ENCODE results near the gene MRPL34.

DNA sequence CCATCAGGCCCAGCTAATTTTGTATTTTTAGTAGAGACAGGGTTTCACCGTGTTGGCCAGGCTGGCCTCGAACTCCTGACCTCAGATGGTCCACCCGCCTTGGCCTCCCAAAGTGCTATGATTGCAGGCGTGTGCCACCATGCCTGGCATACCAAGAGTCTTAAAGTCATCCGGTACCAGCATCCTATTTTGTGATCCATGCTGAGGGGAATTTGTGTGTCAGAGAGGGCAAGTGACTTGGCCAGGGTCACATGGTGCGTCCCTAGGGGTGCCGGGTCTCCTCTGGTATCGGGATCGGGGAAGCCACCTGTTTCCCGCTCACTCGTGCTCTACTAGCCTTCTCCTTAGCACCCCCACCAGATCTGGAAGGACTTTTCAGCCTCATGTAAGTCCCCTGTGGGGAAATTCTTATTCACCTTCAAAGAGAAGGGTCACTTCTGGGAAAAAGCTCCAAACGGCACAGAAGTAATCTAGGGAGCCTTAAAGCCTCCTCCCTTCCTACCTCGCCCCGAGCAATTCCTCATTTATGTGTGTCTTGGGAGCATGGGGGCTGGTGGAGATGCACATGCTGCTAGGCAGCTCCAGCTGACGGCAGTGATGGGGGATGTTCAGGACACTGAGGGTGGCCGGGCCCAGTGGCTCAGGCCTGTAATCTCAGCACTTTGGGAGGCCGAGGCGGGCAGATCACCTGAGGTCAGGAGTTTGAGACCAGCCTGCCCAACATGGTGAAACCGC, 30.1 kb upstream of the MRPL34 start:
- TF ChIP-seq CTCF (IDR thresholded peaks at IDR 0.05 in 4 of 5, conservative IDR thresholded peaks at IDR 0.05 in 1 of 5) (no peak), POLR2A (IDR thresholded peaks at IDR 0.05) (no peak)
